Measurements from ENCODE around the gene CKLF. TPM values are rescaled to one million over a fixed set of nuclear protein-coding genes. Genes with fewer than 3 reads are reported as not detected.

Gene CKLF
- total RNA-seq, 2 donors from 2014 or later, result 11.5 to 22.5 TPM

DNA sequence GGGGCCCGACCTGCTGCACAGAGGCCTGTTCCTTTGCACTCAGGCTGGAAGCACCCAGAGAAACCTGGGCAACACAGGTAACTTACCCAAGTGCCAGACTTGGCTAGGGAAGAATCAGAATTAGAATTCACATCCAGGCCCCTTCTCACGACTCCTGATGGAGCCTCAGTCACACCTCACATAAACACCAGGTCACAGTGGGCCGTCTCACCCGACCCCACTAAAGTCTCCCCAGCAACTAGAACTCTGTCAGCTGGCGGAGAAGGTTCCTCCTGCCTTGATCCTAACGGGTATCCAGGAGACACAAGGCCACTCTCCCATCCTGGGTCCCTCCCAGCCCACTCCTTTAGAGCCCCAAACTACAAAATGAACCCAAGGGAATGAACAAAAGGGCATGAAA lies 8.8 kb upstream of the CKLF start:
- TF ChIP-seq, protein P1, sequence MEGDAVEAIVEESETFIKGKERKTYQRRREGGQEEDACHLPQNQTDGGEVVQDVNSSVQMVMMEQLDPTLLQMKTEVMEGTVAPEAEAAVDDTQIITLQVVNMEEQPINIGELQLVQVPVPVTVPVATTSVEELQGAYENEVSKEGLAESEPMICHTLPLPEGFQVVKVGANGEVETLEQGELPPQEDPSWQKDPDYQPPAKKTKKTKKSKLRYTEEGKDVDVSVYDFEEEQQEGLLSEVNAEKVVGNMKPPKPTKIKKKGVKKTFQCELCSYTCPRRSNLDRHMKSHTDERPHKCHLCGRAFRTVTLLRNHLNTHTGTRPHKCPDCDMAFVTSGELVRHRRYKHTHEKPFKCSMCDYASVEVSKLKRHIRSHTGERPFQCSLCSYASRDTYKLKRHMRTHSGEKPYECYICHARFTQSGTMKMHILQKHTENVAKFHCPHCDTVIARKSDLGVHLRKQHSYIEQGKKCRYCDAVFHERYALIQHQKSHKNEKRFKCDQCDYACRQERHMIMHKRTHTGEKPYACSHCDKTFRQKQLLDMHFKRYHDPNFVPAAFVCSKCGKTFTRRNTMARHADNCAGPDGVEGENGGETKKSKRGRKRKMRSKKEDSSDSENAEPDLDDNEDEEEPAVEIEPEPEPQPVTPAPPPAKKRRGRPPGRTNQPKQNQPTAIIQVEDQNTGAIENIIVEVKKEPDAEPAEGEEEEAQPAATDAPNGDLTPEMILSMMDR (IDR thresholded peaks at IDR 0.05), result no peak
- H3K27ac ChIP-seq, result no peak overlapping the region

DNA sequence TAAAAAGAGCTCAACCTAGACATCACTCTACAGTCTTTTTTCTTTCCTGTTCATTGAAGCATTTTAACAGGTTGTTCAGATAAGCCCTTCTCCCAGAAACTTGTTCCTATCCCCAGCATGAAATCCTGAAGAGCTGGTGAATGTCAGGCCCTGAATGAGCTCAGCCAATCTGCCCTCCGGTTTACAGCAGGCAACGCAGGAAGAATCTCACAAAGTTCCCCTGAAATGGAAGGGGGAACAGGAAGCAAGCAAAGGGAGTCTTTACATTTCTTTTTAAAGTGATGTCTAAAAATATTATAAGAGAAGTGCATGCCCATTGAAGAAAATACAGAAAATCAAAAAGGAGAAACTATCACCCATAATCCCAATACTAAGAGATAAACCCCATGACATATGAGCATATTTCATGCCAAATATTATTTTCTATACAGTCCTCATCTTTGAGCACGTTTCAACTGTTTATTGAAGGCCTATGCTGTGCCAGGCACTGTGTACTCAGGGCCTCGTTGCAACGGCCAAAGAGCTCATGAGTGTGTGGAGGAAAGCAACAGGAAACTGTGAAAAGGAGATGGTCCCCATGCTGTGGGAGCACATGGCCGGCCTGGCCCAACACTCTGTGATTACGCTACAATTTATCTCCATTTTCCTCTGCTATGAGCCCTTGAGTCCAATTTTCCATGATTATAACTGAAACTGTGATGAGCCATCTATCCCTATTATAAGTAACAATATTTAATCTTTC lies 8.2 kb upstream of the CKLF start:
- H3K27me3 ChIP-seq, result no peaks in the 10 kb centered on the region
- peaks cover 0 to 18% of the 10 kb centered on the region in 2 donors for H3K4me1 ChIP-seq
- H3K36me3 ChIP-seq, result no peaks in the 10 kb centered on the region
- H3K27ac ChIP-seq, result no peak overlapping the region
- TF ChIP-seq, protein P1 (IDR thresholded peaks at IDR 0.05), result no peak
- no peak for DNase-seq (ENCODE audit: low spot score)
- no peak overlapping the region for H3K4me3 ChIP-seq
- H3K9me3 ChIP-seq, result no peaks in the 10 kb centered on the region

More for the DNA sequence above, 8.8 kb upstream of the CKLF start:
- no peak overlapping the region for H3K4me3 ChIP-seq
- DNase-seq (ENCODE audit: low spot score), result no peak
- H3K4me1 ChIP-seq, result peaks cover 0 to 11% of the 10 kb centered on the region in 2 donors
- no peaks in the 10 kb centered on the region for H3K27me3 ChIP-seq
- H3K9me3 ChIP-seq, result no peaks in the 10 kb centered on the region
- no peaks in the 10 kb centered on the region for H3K36me3 ChIP-seq

DNA sequence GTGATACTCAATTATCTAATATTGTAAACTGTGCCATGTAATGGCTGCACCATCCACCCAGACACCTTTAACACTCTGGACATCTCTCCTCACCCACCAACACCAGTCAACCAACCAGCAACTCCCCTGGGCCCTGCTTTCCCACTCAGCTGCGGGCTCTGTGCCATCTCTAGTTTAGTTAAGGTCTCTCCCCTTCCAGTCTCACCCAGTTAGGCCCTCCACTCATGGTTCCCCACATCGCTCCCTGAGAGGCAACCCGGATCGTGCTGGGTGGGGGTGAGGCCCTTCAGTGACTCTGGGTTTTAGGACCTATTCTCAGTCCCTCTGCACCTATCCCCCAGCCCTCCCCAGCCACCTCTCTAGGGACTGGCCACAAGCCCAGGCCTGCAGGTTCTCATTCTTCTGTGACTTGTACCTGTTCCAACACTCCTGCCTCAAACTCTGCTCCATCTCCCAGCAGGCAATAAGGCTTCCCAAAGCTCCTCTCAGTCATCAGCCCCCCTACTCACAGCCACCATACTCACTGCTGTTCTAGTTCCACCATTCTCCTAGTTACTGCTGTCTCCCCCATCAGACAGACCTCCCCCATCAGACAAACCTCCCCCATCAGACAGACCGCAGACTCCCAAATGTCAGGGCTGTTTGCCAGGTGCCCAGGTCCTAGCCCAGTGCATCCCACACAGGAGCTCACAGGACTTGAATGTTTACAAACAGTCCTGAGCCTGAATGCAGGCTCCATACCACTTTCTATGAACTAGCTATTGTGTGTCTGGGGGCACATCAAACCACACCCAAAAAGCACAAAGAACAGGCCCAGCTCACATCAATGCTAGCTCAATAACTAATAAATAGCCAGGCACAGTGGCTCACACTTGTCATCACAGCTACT lies 5.0 kb upstream of the CKLF start:
- no peaks in the 10 kb centered on the region for H3K36me3 ChIP-seq
- no peak for DNase-seq (ENCODE audit: low spot score)
- TF ChIP-seq, protein P1 (IDR thresholded peaks at IDR 0.05), result no peak
- peak overlapping the region in 1 of 2 donors; percentile 26 for H3K27ac ChIP-seq
- no peak overlapping the region for H3K4me3 ChIP-seq
- H3K27me3 ChIP-seq, result no peaks in the 10 kb centered on the region
- peaks cover 0 to 41% of the 10 kb centered on the region in 2 donors for H3K4me1 ChIP-seq
- H3K9me3 ChIP-seq, result no peaks in the 10 kb centered on the region

DNA sequence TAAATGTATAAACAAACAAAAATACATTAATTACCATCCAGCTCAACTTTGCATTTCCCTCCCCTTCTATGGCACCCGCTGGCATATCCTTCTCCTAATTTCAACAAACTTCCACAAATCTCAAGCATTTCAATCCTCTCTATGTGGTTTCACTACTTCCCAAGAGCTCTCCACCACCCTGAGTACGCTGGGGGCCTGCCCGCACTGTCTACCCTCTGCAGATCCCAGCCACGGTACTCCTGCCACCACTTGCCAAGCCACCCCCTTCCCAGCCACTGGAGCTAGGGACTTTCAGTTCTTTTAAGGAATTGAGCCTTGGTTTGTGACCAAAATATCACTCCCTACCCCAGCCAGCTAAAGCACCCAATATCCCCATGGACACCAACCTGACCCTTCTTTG lies 4.3 kb upstream of the CKLF start:
- Histone ChIP-seq H3K9me3 (no peaks in the 10 kb centered on the region), H3K36me3 (no peaks in the 10 kb centered on the region), H3K27me3 (no peaks in the 10 kb centered on the region), H3K4me1 (peaks cover 0 to 46% of the 10 kb centered on the region in 2 donors), H3K4me3 (no peak overlapping the region), H3K27ac (peak overlapping the region; percentile 97 to 98)
- TF ChIP-seq, protein P1 (IDR thresholded peaks at IDR 0.05), result no peak
- no peak for DNase-seq (ENCODE audit: low spot score)

DNA sequence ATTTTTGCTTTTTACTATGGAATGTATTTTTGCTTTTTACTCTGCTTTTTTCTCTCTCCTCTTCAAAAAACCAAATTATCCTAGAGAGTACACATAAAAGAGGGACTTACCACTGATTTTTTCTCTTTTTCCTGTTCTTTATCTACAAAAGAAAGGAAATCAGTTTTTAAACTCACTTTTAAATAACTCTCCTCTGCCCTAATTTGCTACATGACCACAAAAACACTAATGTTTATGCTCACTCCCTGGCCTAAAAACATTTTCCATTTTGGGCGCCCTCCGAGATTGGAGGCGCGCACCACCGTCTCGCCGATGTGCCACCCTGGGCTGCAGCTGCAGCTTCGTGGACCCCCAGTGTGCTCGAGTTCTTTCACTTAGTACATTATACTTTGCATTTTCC lies 3.5 kb upstream of the CKLF start:
- H3K4me1 ChIP-seq, result peaks cover 0 to 53% of the 10 kb centered on the region in 2 donors
- DNase-seq (ENCODE audit: low spot score), result no peak
- no peaks in the 10 kb centered on the region for H3K27me3 ChIP-seq
- no peaks in the 10 kb centered on the region for H3K36me3 ChIP-seq
- peak overlapping the region; percentile 74 to 87 for H3K4me3 ChIP-seq
- H3K27ac ChIP-seq, result peak overlapping the region; percentile 97 to 98
- TF ChIP-seq, protein P1 (IDR thresholded peaks at IDR 0.05), result no peak
- H3K9me3 ChIP-seq, result no peaks in the 10 kb centered on the region

Measured in right atrium auricular region (tissue), 2 donors.